ENCODE results near the gene KCNIP2.

The KCNIP2 gene

GRCh38 chr10:101840741-101841453 lies 2.7 kb downstream of the KCNIP2 start:
- peak; percentile 92 for DNase-seq (ENCODE audit: low read depth)

GRCh38 chr10:101840102-101840684 lies 3.4 kb downstream of the KCNIP2 start:
- no peak for TF ChIP-seq CTCF (IDR thresholded peaks at IDR 0.05; ENCODE audit: insufficient read depth, low read depth, low read length, missing control alignments)
- peak; percentile 47 for DNase-seq (ENCODE audit: low read depth)
- H3K4me3 ChIP-seq (ENCODE audit: low read depth, low read length), result peak overlapping the region; percentile 62

More at GRCh38 chr10:101840741-101841453, 2.7 kb downstream of the KCNIP2 start:
- H3K4me3 ChIP-seq (ENCODE audit: low read depth, low read length), result peak overlapping the region; percentile 62
- TF ChIP-seq CTCF (IDR thresholded peaks at IDR 0.05; ENCODE audit: insufficient read depth, low read depth, low read length, missing control alignments), result peak; percentile 99

- H3K4me3 ChIP-seq (ENCODE audit: low read depth, low read length), result peak overlapping the region; percentile 62
- no peak for TF ChIP-seq CTCF (IDR thresholded peaks at IDR 0.05; ENCODE audit: insufficient read depth, low read depth, low read length, missing control alignments)
- DNase-seq (ENCODE audit: low read depth), result peak; percentile 63
Observed at GRCh38 chr10:101839416-101840063, 4.1 kb downstream of the KCNIP2 start.

GRCh38 chr10:101839002-101839401 lies 4.6 kb downstream of the KCNIP2 start:
- TF ChIP-seq CTCF (IDR thresholded peaks at IDR 0.05; ENCODE audit: insufficient read depth, low read depth, low read length, missing control alignments), result no peak
- no peak overlapping the region for H3K4me3 ChIP-seq (ENCODE audit: low read depth, low read length)
- no peak for DNase-seq (ENCODE audit: low read depth)

DNA sequence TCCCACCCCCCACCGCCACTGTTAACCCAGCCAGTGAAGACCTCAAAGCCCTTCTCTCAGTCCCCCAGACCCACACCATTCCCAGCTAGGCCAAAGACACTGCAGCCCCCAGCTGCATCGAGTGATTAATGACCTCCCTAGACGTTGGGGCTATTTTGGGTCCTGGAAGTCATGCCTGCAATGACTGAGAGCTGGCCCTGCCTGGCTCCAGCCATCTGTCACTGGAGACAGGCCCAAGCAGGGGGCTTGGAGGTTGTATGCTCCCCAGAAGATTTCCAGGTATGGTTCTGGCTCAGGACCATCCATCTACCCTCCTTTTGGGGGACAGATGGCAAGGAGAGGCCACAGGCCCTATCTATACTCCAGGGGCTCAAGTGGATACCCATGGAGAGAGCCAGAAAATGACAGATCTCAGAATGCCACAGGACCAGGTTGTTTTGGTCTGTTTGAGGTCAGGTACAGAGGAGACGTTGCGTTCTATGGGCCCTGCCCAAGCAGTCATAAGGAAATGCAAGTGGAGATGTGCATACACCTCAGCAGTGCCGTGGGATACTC lies 5.1 kb downstream of the KCNIP2 start:
- no peak for DNase-seq (ENCODE audit: low read depth)
- H3K4me3 ChIP-seq (ENCODE audit: low read depth, low read length), result no peak overlapping the region
- TF ChIP-seq CTCF (IDR thresholded peaks at IDR 0.05; ENCODE audit: insufficient read depth, low read depth, low read length, missing control alignments), result no peak

- TF ChIP-seq CTCF (IDR thresholded peaks at IDR 0.05; ENCODE audit: insufficient read depth, low read depth, low read length, missing control alignments), result no peak
- no peak overlapping the region for H3K4me3 ChIP-seq (ENCODE audit: low read depth, low read length)
- DNase-seq (ENCODE audit: low read depth), result no peak
Observed at GRCh38 chr10:101837748-101838147, 5.9 kb downstream of the KCNIP2 start.
